Osteocyte (in vitro differentiated cells): ENCODE data around the gene MVK. TPM values are rescaled to one million over a fixed set of nuclear protein-coding genes. Genes with fewer than 3 reads are reported as not detected.

Experiments
- DNase-seq: peaks from one replicate; pipeline ENCODE4 v3.0.0; 2021; ENCODE audit warnings: mixed read lengths; ENCODE audit not compliant: unreplicated experiment; ENCODE audit errors: extremely low spot score
- H3K27ac Mint-ChIP-seq: one replicate; pipeline ENCODE4 v1.8.0; 2021; ENCODE audit warnings: mild to moderate bottlenecking, mixed read lengths; ENCODE audit not compliant: unreplicated experiment
- H3K27me3 Mint-ChIP-seq: one replicate; pipeline ENCODE4 v1.8.0; 2021; ENCODE audit warnings: mixed read lengths; ENCODE audit not compliant: unreplicated experiment
- H3K36me3 Mint-ChIP-seq: one replicate; pipeline ENCODE4 v1.8.0; 2021; ENCODE audit warnings: mixed read lengths; ENCODE audit not compliant: unreplicated experiment
- H3K4me1 Mint-ChIP-seq: one replicate; pipeline ENCODE4 v1.8.0; 2021; ENCODE audit warnings: mixed read lengths; ENCODE audit not compliant: unreplicated experiment
- H3K4me3 Mint-ChIP-seq: one replicate; pipeline ENCODE4 v1.8.0; 2021; ENCODE audit warnings: mild to moderate bottlenecking, moderate library complexity, mixed read lengths; ENCODE audit not compliant: unreplicated experiment
- H3K9me3 Mint-ChIP-seq: one replicate; pipeline ENCODE4 v1.8.0; 2021; ENCODE audit warnings: mixed read lengths; ENCODE audit not compliant: unreplicated experiment
- CTCF ChIP-seq: fragments of 200-600 bp; sonication (generic); IDR thresholded peaks from 2 replicates; pipeline ENCODE4 v1.5.0; 2021; ENCODE audit warnings: antibody characterized with exemption, mild to moderate bottlenecking, moderate library complexity
- total RNA-seq: library from RNA; stranded (reverse); gene quantifications from 2 replicates; pipeline ENCODE4 v1.2.1, GENCODE V29; 2021

Gene MVK
- total RNA-seq, 1 donor from 2014 or later = 13.0 TPM

GRCh38 chr12:109639151-109639872 lies 65.7 kb downstream of the MVK start:
- H3K27me3 Mint-ChIP-seq = peaks cover 9% of the 10 kb centered on the region
- H3K9me3 Mint-ChIP-seq = no peaks in the 10 kb centered on the region
- TF ChIP-seq CTCF = no peak
- no peak overlapping the region for H3K4me3 Mint-ChIP-seq
- DNase-seq = no peak
- no peaks in the 10 kb centered on the region for H3K4me1 Mint-ChIP-seq
- no peaks in the 10 kb centered on the region for H3K36me3 Mint-ChIP-seq
- H3K27ac Mint-ChIP-seq = no peak overlapping the region

- Mint-ChIP-seq H3K27me3 (peaks cover 18% of the 10 kb centered on the region), H3K9me3 (no peaks in the 10 kb centered on the region), H3K36me3 (no peaks in the 10 kb centered on the region), H3K27ac (no peak overlapping the region), H3K4me3 (no peak overlapping the region), H3K4me1 (no peaks in the 10 kb centered on the region)
- no peak for TF ChIP-seq CTCF
- no peak for DNase-seq
Observed at GRCh38 chr12:109640961-109641360, 67.4 kb downstream of the MVK start.

GRCh38 chr12:109641422-109641821 lies 67.8 kb downstream of the MVK start:
- Mint-ChIP-seq H3K27me3 (peaks cover 21% of the 10 kb centered on the region), H3K27ac (no peak overlapping the region), H3K4me1 (no peaks in the 10 kb centered on the region), H3K4me3 (no peak overlapping the region), H3K9me3 (no peaks in the 10 kb centered on the region), H3K36me3 (no peaks in the 10 kb centered on the region)
- no peak for DNase-seq
- TF ChIP-seq CTCF = no peak

GRCh38 chr12:109642506-109643132 lies 69.0 kb downstream of the MVK start:
- Mint-ChIP-seq H3K4me3 (no peak overlapping the region), H3K4me1 (no peaks in the 10 kb centered on the region), H3K27ac (no peak overlapping the region), H3K9me3 (no peaks in the 10 kb centered on the region), H3K27me3 (peaks cover 30% of the 10 kb centered on the region), H3K36me3 (no peaks in the 10 kb centered on the region)
- TF ChIP-seq CTCF = no peak
- DNase-seq = no peak

GRCh38 chr12:109645194-109645593 lies 71.6 kb downstream of the MVK start:
- Mint-ChIP-seq H3K27ac (no peak overlapping the region), H3K4me1 (no peaks in the 10 kb centered on the region), H3K36me3 (no peaks in the 10 kb centered on the region), H3K9me3 (no peaks in the 10 kb centered on the region), H3K27me3 (peaks cover 23% of the 10 kb centered on the region), H3K4me3 (no peak overlapping the region)
- TF ChIP-seq CTCF = no peak
- no peak for DNase-seq
